Muscle layer of colon (tissue), 2 donors: ENCODE measurements around the gene RNASE4.
"Not testable (repeated sequence)": the region's sequence is repeated elsewhere in the genome, so short reads cannot be mapped to it uniquely, and the experiment has no call there.

Experiments used
- H3K27ac ChIP-seq: one replicate; pipeline ENCODE4 v1.7.0; 2013; ENCODE audit warnings: low read depth, mild to moderate bottlenecking, low read length, moderate library complexity
- H3K27me3 ChIP-seq, 2 donors: one replicate each; pipeline ENCODE4 v1.7.0; 2013; ENCODE audit warnings: low read length in 2 of 2, mild to moderate bottlenecking in 2 of 2; ENCODE audit not compliant: insufficient read depth in 2 of 2, control insufficient read depth in 1 of 2
- H3K36me3 ChIP-seq: one replicate; pipeline ENCODE4 v1.7.0; 2013; ENCODE audit warnings: mild to moderate bottlenecking, low read length; ENCODE audit not compliant: insufficient read depth
- H3K4me1 ChIP-seq: one replicate; pipeline ENCODE4 v1.7.0; 2013; ENCODE audit warnings: mild to moderate bottlenecking, low read length; ENCODE audit not compliant: insufficient read depth
- H3K4me3 ChIP-seq, 2 donors: one replicate each; pipeline ENCODE4 v1.7.0; 2013; ENCODE audit warnings: low read length in 2 of 2, low read depth in 1 of 2, mild to moderate bottlenecking in 1 of 2, moderate library complexity in 1 of 2
- H3K9ac ChIP-seq: one replicate; pipeline ENCODE4 v1.7.0; 2013; ENCODE audit warnings: low read length
- H3K9me3 ChIP-seq: one replicate; pipeline ENCODE4 v1.7.0; 2013; ENCODE audit warnings: mild to moderate bottlenecking, low read length
- donor health status: abdominal sarcoma.
- donor health status: Adenocarcinoma of cecum.

Gene RNASE4

DNA sequence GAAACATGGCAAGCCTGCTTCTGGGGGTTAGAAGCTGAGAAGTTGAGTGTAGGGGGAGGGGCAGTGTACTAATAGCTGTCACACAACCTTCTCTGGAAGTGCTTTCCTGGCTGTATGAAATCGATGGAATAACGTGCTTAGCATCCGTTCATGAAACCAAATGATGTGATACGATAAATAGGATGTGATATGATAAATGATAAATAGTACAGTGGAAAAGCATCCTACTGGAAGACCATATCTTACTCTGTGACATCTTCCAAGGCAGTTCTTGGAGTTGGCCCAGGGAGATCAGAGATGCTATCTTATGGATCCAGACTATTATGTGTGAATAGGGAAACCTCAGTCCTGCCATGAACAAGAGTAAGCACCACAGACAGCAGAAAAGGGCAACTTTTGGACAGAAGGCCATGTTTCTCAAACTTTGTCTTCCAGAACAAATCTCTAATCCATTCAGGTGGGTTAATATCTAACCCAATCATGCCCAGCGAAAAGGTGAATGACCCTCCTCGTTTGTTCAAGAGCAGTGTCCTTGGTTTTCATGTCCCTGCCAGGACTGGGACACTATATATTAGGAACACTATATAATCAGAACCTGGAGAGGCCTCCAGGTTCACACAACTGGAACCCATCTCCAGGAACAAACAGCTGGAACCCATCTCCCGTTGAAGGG lies 3.9 kb downstream of the RNASE4 start, which contains the start of gene ANG:
Gene ANG (plus strand): TSS at position 598 of the 673 bp plus-strand sequence. CDS start 4,801 bp downstream, outside the sequence.
- H3K36me3 ChIP-seq, result peaks cover under 1% of the 10 kb centered on the region
- H3K4me3 ChIP-seq, result no peak within 1 kb of the TSS
- H3K27me3 ChIP-seq, result no peaks in the 10 kb centered on the region
- no peak within 1 kb of the TSS for H3K27ac ChIP-seq
- H3K9me3 ChIP-seq, result no peaks in the 10 kb centered on the region
- H3K9ac ChIP-seq, result no peak within 1 kb of the TSS
- H3K4me1 ChIP-seq, result peaks cover 34% of the 10 kb centered on the region

DNA sequence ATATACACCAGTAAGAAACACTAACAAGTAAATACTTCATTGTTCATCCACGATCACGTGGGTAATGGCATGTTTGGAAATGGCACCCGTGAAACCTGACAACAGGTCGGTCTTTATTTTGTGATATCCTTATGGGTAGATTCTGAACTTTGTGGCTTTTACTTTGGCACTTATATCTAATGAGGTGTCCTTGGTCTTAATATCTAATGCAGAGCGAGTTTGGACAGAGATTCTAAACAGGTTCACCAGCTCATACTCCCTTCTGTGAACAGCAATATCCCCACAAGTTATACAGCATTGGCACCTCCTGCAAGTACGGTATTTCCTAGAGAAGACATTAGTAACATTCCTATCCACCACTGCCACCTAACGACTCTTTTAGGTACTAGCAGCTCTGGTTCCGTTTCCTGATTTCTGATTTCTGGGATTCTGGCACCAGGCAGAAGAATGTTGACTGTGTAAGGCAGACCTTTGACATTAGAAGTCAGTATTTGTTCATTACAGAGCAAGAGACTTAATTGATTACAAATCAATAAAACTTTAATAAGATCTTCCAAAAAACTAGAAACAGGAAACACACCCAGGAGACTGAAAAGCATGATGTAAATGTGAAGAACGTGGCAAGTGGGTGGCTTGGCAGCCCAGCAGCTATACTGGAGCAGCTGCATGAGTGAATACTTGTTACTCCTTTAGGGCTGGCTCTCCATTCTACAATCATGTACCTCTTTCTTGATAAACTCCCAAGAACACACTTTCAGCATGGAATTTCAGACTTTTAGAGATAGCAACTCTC lies 6.7 kb downstream of the RNASE4 start:
- Histone ChIP-seq H3K9me3 (no peaks in the 10 kb centered on the region), H3K9ac (no peak overlapping the region), H3K27me3 (no peaks in the 10 kb centered on the region), H3K4me1 (peaks cover 22% of the 10 kb centered on the region), H3K27ac (no peak overlapping the region), H3K4me3 (no peak overlapping the region), H3K36me3 (peaks cover 8% of the 10 kb centered on the region)

DNA sequence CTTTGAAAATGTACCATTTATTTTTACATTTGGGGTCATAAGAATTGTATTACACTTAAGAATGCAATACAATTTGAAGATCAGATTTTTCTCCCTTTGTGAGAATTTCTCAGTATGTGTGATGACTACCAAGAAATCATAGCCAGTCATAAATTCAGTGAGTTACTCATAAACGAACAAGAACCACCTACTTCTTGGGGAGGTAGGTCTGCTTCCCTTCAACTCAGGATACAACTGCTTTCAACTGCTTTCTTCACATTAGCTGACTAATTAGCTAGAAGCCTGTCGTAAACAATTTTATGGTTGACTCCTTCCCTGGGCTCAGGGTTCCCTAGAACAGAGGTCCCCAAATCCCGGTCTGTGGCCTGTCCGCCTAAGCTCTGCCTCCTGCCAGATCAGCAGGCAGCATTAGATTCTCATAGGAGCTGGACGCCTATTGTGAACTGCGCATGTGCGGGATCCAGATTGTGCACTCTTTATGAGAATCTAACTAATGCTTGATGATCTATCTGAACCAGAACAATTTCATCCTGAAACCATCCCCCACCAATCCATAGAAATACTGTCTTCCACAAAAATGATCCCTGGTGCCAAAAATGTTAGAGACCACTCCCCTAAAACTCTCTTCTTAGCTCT lies 7.9 kb downstream of the RNASE4 start:
- H3K27ac ChIP-seq, result no peak overlapping the region
- no peak overlapping the region for H3K9ac ChIP-seq
- peaks cover 8% of the 10 kb centered on the region for H3K36me3 ChIP-seq

DNA sequence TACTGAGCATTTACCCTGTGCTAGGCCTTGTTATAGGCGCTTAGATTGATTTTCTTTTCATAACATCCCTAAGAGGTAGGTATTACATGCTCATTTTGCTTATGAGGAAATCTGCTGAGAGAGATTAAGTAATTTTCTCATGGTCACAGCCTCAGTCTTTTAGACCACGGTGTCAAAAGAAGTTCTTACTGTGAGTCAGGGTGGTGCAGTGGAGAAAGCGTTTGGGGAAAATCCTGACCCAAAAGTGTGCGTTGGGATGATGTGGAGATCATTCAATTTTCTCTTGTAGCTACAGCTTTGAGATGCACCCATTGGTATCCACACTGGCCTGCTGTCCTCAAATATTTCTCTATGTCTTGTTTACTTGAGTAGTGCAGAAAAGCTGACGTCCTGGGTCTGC lies 12.4 kb downstream of the RNASE4 start:
- no peak overlapping the region for H3K27ac ChIP-seq
- H3K4me3 ChIP-seq, result no peak overlapping the region
- no peak overlapping the region for H3K9ac ChIP-seq
- peaks cover 12% of the 10 kb centered on the region for H3K36me3 ChIP-seq
- no peaks in the 10 kb centered on the region for H3K9me3 ChIP-seq
- H3K27me3 ChIP-seq, result no peaks in the 10 kb centered on the region
- no peaks in the 10 kb centered on the region for H3K4me1 ChIP-seq

More for the DNA sequence above, 7.9 kb downstream of the RNASE4 start:
- Histone ChIP-seq H3K4me1 (peaks cover 10% of the 10 kb centered on the region), H3K9me3 (no peaks in the 10 kb centered on the region), H3K4me3 (no peak overlapping the region), H3K27me3 (no peaks in the 10 kb centered on the region)

DNA sequence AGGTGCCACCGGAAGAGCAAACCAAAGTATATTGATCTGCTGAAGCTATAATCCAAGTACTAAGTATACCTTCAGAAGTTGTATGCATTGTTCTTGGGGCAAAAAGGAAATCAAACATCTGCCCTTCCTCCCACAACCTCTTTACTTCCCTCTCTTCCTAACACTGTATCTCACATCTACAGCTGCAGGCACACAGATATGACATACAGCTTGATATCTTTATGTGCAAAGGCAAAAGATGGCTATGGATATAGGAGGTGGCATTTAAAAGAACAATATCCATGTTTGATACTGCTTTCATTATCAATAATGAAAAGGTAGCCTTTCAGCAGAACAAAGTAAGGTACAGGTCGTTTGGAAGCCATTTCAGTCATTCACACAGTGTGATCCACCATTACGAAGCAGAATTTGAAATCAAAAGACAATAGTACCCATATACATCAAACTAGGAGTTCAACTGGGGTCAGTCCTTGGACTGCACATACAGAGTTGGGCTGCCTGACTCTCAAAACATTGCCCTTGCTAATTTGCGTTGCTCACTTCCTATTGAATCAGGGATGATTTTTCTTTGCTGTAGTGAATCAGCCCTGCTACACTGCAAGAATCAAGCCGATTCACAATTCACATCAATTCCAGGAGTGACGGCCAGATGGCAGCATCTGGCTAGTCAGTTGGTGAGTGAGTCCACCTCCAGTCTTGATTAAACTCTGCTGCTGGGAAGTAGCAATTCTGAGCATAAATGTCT lies 13.1 kb downstream of the RNASE4 start:
- H3K36me3 ChIP-seq, result peaks cover 12% of the 10 kb centered on the region
- H3K4me3 ChIP-seq, result no peak overlapping the region
- no peaks in the 10 kb centered on the region for H3K9me3 ChIP-seq

DNA sequence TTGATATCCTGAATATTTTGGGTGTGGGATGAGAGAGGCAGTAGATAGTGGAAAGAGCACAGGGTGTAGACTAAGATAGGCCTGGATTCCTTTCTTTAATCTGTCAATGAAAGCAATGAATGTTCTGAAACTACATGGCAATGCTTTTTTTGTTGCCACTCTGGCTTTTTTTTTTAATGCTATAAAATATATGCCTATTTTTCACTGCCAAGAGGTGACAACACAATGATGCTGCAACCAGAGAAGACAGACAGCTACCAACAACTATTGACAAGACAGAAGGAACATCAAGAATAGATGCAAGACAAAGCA lies 13.6 kb downstream of the RNASE4 start:
- Histone ChIP-seq H3K4me3 (no peak overlapping the region), H3K36me3 (peaks cover 12% of the 10 kb centered on the region), H3K27ac (no peak overlapping the region), H3K4me1 (no peaks in the 10 kb centered on the region), H3K9ac (no peak overlapping the region), H3K27me3 (no peaks in the 10 kb centered on the region), H3K9me3 (no peaks in the 10 kb centered on the region)

More for the DNA sequence above, 13.1 kb downstream of the RNASE4 start:
- Histone ChIP-seq H3K4me1 (no peaks in the 10 kb centered on the region), H3K27me3 (no peaks in the 10 kb centered on the region), H3K27ac (no peak overlapping the region), H3K9ac (no peak overlapping the region)

DNA sequence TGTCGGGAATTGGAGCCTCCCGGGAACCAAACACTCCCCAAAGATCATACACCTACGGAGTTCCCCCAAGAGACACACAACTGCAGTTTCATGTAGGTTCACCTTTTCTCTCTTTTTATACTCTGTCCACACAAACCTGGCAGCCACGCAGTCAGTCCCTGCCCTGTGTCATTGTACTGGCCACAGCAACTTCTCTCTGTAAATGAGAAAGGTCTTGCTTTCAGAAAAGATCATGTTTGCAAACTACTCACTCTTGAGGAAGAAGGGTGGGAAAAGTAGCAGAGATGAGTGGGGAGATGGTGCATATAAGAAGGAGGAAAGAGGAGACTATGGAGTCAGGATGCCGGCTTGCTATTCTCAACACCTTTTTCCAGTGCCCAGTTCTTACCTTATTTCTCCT lies 14.6 kb downstream of the RNASE4 start:
- H3K27me3 ChIP-seq, result no peaks in the 10 kb centered on the region
- no peak overlapping the region for H3K9ac ChIP-seq
- H3K9me3 ChIP-seq, result no peaks in the 10 kb centered on the region
- H3K4me3 ChIP-seq, result no peak overlapping the region
- no peak overlapping the region for H3K27ac ChIP-seq
- H3K4me1 ChIP-seq, result no peaks in the 10 kb centered on the region
- H3K36me3 ChIP-seq, result peaks cover 6% of the 10 kb centered on the region

DNA sequence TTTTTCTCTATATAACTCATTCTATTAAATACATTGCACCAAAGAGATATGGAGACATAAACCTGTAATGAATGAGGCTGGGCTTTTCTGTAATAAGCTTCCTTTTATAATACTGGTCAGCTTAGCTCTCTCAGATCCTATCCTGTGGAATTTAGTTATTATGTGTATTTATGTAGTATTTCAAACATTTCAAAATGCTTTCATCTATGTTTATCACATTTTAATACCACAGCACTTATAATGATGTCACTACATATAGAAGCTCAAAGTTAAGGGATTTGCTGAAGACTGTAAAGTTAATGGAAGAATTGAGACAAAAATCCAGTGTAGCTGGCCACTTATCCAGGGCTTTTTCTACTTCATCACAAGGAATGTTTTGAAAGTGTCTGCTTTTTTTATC lies 15.6 kb downstream of the RNASE4 start:
- H3K36me3 ChIP-seq, result peaks cover 5% of the 10 kb centered on the region
- H3K9me3 ChIP-seq, result no peaks in the 10 kb centered on the region
- no peaks in the 10 kb centered on the region for H3K27me3 ChIP-seq
- no peak overlapping the region for H3K9ac ChIP-seq
- H3K4me3 ChIP-seq, result no peak overlapping the region
- H3K27ac ChIP-seq, result no peak overlapping the region
- no peaks in the 10 kb centered on the region for H3K4me1 ChIP-seq

DNA sequence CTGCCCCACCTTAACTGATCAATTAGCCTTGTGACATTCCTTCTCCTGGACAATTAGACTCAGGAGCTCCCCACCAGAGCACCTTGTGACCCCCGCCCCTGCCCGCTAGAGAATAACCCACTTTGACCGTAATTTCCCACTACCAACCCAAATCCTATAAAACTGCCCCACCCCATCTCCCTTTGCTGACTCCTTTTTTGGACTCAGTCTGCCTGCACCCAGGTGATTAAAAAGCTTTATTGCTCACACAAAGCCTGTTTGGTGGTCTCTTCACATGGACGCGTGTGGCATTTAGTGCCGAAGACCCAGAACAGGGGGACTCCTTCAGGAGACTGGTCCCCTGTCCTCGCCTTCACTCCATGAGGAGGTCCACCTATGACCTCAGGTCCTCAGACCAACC lies 16.6 kb downstream of the RNASE4 start:
- H3K4me1 ChIP-seq, H3K4me3 ChIP-seq, H3K27me3 ChIP-seq, H3K27ac ChIP-seq, H3K9me3 ChIP-seq, H3K36me3 ChIP-seq, H3K9ac ChIP-seq: not testable (repeated sequence)

DNA sequence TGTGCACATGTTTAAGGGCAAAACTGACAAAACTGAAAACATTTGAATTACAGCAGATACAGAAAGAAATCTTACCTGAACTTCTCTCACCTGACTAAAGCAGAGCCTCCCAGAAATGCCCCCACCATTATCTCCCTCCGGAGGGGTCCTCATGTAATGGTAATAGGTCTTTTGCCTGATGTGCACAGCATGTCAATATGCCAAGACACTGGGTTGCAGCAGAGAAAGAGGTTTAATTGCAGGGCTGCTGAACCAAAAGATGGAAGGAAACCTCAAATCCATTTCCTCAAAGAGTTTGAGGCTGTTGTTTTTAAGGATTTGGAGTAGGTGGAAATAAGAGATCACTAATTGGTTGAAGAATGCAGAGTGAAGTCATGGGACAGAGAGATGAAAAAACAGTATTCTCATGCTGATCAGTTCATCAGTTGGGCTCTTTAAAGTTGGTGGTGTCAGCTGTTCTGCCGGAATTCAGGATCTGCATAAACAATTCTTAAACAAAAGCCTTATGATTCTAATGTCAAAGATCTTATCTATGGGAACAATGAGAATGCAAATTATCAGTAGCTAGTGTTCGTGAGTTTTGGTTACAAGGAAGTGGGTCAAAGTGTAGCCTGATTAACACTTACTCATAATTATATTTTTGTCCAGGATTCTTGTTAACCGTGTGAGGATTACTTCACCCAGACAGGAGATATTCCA lies 22.4 kb downstream of the RNASE4 start:
- no peak overlapping the region for H3K27ac ChIP-seq

DNA sequence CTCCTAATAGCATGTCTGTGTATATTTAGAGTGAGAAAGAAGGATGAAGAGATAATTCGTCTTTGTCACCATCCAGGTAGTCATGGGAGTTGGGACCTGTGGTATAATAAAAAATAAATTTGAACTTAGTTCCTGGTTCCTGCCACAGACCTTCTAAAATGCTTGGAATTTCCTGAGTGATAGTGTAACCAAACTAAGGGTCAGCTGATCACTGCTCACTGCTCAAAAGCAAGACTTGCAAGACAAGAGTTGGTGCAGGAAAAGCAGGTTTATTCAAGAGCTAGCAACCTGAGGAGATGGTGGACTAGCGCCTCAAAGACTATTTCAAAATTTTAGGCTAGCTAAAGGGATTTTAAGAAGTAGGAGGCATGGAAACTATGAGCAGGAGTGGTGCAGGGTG lies 23.3 kb downstream of the RNASE4 start:
- Histone ChIP-seq H3K27me3 (no peaks in the 10 kb centered on the region), H3K4me1 (no peaks in the 10 kb centered on the region), H3K9me3 (no peaks in the 10 kb centered on the region), H3K36me3 (no peaks in the 10 kb centered on the region), H3K27ac (no peak overlapping the region), H3K4me3 (no peak overlapping the region), H3K9ac (no peak overlapping the region)

More for the DNA sequence above, 22.4 kb downstream of the RNASE4 start:
- H3K4me1 ChIP-seq, result no peaks in the 10 kb centered on the region
- no peak overlapping the region for H3K4me3 ChIP-seq
- no peaks in the 10 kb centered on the region for H3K9me3 ChIP-seq
- H3K36me3 ChIP-seq, result no peaks in the 10 kb centered on the region
- H3K27me3 ChIP-seq, result no peaks in the 10 kb centered on the region
- H3K9ac ChIP-seq, result no peak overlapping the region
